ENCODE results near the gene PARD6B. TPM values are rescaled to one million over a fixed set of nuclear protein-coding genes. Genes with fewer than 3 reads are reported as not detected.

PARD6B gene
- total RNA-seq, 1 experiment from 2014 or later: 29.6 TPM

- ChIA-PET CTCF (interaction anchor here (0.5 to 1.8 kb wide), 5 partner anchors 33 to 120 kb away, joined by 3 to 6 read pairs (median 5); partner anchors contain the start of gene BCAS4), POLR2A (interaction anchor here (0.6 kb wide), 1 partner anchor 87 kb away, joined by 3 read pairs; no protein-coding TSS in a partner anchor)
- Mint-ChIP-seq H3K4me3 (no peak overlapping the region), H3K4me1 (peaks cover 43% of the 10 kb centered on the region), H3K27ac (peak overlapping the region; percentile 24; the same call in 1 of the 2 replicates), H3K27me3 (ENCODE audit: low read depth) (no peaks in the 10 kb centered on the region), H3K9me3 (no peaks in the 10 kb centered on the region), H3K36me3 (peaks cover 23% of the 10 kb centered on the region)
- ATAC-seq (no peak), DNase-seq (ENCODE audit: low spot score) (no peak)
- TF ChIP-seq AFF4 (CRISPR knock-in tag; IDR thresholded peaks at IDR 0.05; ENCODE audit: borderline replicate concordance) (no peak), NFE2L1 (CRISPR knock-in tag; IDR thresholded peaks at IDR 0.05) (no peak), ZNF416 (CRISPR knock-in tag; IDR thresholded peaks at IDR 0.05) (no peak), ELF4 (CRISPR knock-in tag; IDR thresholded peaks at IDR 0.05; ENCODE audit: low read depth) (no peak), GABPB1 (CRISPR knock-in tag; IDR thresholded peaks at IDR 0.05) (peak; percentile 52), MLX (CRISPR knock-in tag; IDR thresholded peaks at IDR 0.05) (no peak), ZSCAN18 (CRISPR knock-in tag; IDR thresholded peaks at IDR 0.05) (no peak)
These were observed 15.0 kb downstream of the PARD6B start for GRCh38 chr20:50746138-50746940.

GRCh38 chr20:50747275-50747674 is 15.9 kb downstream of the PARD6B start:
- POLR2A ChIA-PET: interaction anchor here (0.9 kb wide), 1 partner anchor 17 kb away, joined by 3 read pairs; no protein-coding TSS in a partner anchor
- no peak for DNase-seq (ENCODE audit: low spot score)

GRCh38 chr20:50750145-50750671 is 18.8 kb downstream of the PARD6B start:
- CTCF ChIA-PET: interaction anchor here (1.0 to 5.1 kb wide), 16 partner anchors 9 to 166 kb away, joined by 3 to 76 read pairs (median 12); partner anchors contain the start of genes PARD6B and RIPOR3
- H3K4me1 Mint-ChIP-seq: peaks cover 22% of the 10 kb centered on the region

More at GRCh38 chr20:50747275-50747674, 15.9 kb downstream of the PARD6B start:
- H3K9me3 Mint-ChIP-seq: no peaks in the 10 kb centered on the region
- CTCF ChIA-PET: interaction anchor here (1.2 to 5.1 kb wide), 5 partner anchors 15 to 122 kb away, joined by 5 to 76 read pairs (median 25); partner anchors contain the start of gene PARD6B
- ATAC-seq: no peak
- H3K27me3 Mint-ChIP-seq (ENCODE audit: low read depth): no peaks in the 10 kb centered on the region
- TF ChIP-seq NR2C2 (CRISPR knock-in tag; IDR thresholded peaks at IDR 0.05): no peak
- no peak for TF ChIP-seq ZNF138 (CRISPR knock-in tag; conservative IDR thresholded peaks at IDR 0.05)
- TF ChIP-seq ETV6 (CRISPR knock-in tag; IDR thresholded peaks at IDR 0.05): no peak
- no peak overlapping the region for H3K4me3 Mint-ChIP-seq
- peak overlapping the region; percentile 92 for H3K27ac Mint-ChIP-seq
- H3K36me3 Mint-ChIP-seq: peaks cover 25% of the 10 kb centered on the region
- peaks cover 38% of the 10 kb centered on the region for H3K4me1 Mint-ChIP-seq

More at GRCh38 chr20:50750145-50750671, 18.8 kb downstream of the PARD6B start:
- H3K27ac Mint-ChIP-seq: no peak overlapping the region
- TF ChIP-seq FOXJ3 (CRISPR knock-in tag; IDR thresholded peaks at IDR 0.05; ENCODE audit: borderline replicate concordance) (no peak), PRRX2 (CRISPR knock-in tag; IDR thresholded peaks at IDR 0.05) (no peak), FOXP1 (CRISPR knock-in tag; IDR thresholded peaks at IDR 0.05; ENCODE audit: borderline replicate concordance) (no peak), SMAD4 (CRISPR knock-in tag; IDR thresholded peaks at IDR 0.05) (no peak), ERG (CRISPR knock-in tag; IDR thresholded peaks at IDR 0.05) (no peak), MAX (CRISPR knock-in tag; IDR thresholded peaks at IDR 0.05) (no peak), EMX1 (CRISPR knock-in tag; IDR thresholded peaks at IDR 0.05) (no peak), CTCF (IDR thresholded peaks at IDR 0.05) (no peak), ZNF671 (CRISPR knock-in tag; IDR thresholded peaks at IDR 0.05) (no peak), ATF2 (CRISPR knock-in tag; IDR thresholded peaks at IDR 0.05; ENCODE audit: borderline replicate concordance, low read depth) (no peak), GRHL2 (CRISPR knock-in tag; IDR thresholded peaks at IDR 0.05; ENCODE audit: insufficient replicate concordance, severe bottlenecking) (no peak)
- ATAC-seq (no peak), DNase-seq (ENCODE audit: low spot score) (no peak)
- H3K36me3 Mint-ChIP-seq: peaks cover 22% of the 10 kb centered on the region
- POLR2A ChIA-PET: no interaction called here
- H3K9me3 Mint-ChIP-seq: no peaks in the 10 kb centered on the region
- H3K4me3 Mint-ChIP-seq: no peak overlapping the region
- H3K27me3 Mint-ChIP-seq (ENCODE audit: low read depth): no peaks in the 10 kb centered on the region
